Embryonic facial prominence (tissue), 1 donor: ENCODE measurements around the gene SEMA3B.
"Not testable (repeated sequence)": the region's sequence is repeated elsewhere in the genome, so short reads cannot be mapped to it uniquely, and the experiment has no call there.

ENCODE experiments used
- DNase-seq: peaks from one replicate; pipeline ENCODE4 v3.0.0-alpha.2; 2016; ENCODE audit errors: extremely low spot score

The SEMA3B gene

GRCh38 chr3:50272911-50273688 lies 4.2 kb downstream of the SEMA3B start:
- no peak for DNase-seq

- no peak for DNase-seq
Measured at GRCh38 chr3:50273689-50274065, 4.7 kb downstream of the SEMA3B start.

GRCh38 chr3:50274371-50275104 lies 5.6 kb downstream of the SEMA3B start:
- no peak for DNase-seq

- DNase-seq: no peak
Measured at GRCh38 chr3:50275141-50275995, 6.4 kb downstream of the SEMA3B start.

GRCh38 chr3:50275996-50276761 lies 7.2 kb downstream of the SEMA3B start:
- no peak for DNase-seq

GRCh38 chr3:50276762-50277101 lies 7.8 kb downstream of the SEMA3B start:
- DNase-seq: no peak

GRCh38 chr3:50278123-50278879 lies 9.4 kb downstream of the SEMA3B start:
- DNase-seq: no peak

- DNase-seq: no peak
Measured at GRCh38 chr3:50278880-50279224, 9.9 kb downstream of the SEMA3B start, which contains the start of gene LSMEM2. Gene LSMEM2 (plus strand): TSS chr3:50279087. CDS start chr3:50279114, 27 bp downstream.

GRCh38 chr3:50279255-50280016 lies 10.5 kb downstream of the SEMA3B start:
- DNase-seq: no peak

- not testable (repeated sequence) for DNase-seq
Measured at GRCh38 chr3:50284121-50284520, 15.2 kb downstream of the SEMA3B start.

- no peak for DNase-seq
Measured at GRCh38 chr3:50286322-50287227, 17.6 kb downstream of the SEMA3B start.

- DNase-seq: no peak
Measured at GRCh38 chr3:50287262-50287661, 18.3 kb downstream of the SEMA3B start.

- DNase-seq: no peak
Measured at GRCh38 chr3:50288387-50289007, 19.6 kb downstream of the SEMA3B start.

- DNase-seq: no peak
Measured at GRCh38 chr3:50289130-50289529, 20.2 kb downstream of the SEMA3B start.

GRCh38 chr3:50290161-50290641 lies 21.3 kb downstream of the SEMA3B start:
- no peak for DNase-seq

- peak; percentile 96 for DNase-seq
Measured at GRCh38 chr3:50292159-50293078, 23.5 kb downstream of the SEMA3B start, which contains the start of gene IFRD2. Gene IFRD2 (minus strand): TSS chr3:50292429. CDS start chr3:50292274, 155 bp downstream.
